Measurements from ENCODE around the gene CBX8.
A peak's percentile ranks its signal among the peaks of the same experiment; 100 is the strongest.

CBX8 gene

DNA sequence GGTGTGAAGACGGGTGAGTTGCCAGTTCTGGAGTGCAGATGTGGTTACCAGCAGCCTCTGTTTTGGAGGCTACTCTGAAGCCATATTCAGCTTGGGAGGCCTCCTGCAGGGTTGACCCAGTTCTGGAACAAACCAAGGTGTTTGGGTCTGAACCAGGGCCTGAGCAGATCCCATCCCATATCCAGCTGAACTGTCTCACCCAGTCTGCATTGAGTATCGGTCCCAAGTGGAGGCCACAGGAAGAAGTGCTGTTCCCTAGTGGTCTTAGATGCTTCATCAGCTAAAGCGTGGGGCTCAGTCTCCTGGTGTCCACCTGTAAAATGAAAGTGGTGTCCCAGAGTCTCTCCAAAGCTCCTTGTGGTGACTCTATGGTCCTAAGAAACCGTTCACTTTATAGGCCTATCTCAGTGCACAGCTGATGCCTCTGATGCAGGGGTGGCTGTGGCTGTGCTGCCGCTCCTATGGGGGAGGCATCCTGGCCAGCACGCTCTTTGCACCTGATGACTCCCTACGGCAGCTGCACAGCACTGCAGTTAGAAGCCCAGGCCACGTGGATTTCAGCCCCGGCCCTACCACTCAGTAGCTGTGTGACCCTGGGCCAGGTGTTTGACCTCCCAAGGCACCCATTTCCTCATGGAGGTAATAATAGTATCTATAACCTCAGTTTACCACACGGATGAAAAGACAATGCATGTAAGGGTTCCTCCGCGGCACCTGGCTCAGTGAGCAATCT lies 21.3 kb upstream of the CBX8 start:
- no peak overlapping the region for H3K4me3 ChIP-seq (replicated peaks; ENCODE audit: low read depth, low read length)
- no peak for DNase-seq (ENCODE audit: extremely low read depth, low read depth)
- TF ChIP-seq, protein P1, sequence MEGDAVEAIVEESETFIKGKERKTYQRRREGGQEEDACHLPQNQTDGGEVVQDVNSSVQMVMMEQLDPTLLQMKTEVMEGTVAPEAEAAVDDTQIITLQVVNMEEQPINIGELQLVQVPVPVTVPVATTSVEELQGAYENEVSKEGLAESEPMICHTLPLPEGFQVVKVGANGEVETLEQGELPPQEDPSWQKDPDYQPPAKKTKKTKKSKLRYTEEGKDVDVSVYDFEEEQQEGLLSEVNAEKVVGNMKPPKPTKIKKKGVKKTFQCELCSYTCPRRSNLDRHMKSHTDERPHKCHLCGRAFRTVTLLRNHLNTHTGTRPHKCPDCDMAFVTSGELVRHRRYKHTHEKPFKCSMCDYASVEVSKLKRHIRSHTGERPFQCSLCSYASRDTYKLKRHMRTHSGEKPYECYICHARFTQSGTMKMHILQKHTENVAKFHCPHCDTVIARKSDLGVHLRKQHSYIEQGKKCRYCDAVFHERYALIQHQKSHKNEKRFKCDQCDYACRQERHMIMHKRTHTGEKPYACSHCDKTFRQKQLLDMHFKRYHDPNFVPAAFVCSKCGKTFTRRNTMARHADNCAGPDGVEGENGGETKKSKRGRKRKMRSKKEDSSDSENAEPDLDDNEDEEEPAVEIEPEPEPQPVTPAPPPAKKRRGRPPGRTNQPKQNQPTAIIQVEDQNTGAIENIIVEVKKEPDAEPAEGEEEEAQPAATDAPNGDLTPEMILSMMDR (IDR thresholded peaks at IDR 0.05; ENCODE audit: low read depth, low read length, missing control alignments): no peak

DNA sequence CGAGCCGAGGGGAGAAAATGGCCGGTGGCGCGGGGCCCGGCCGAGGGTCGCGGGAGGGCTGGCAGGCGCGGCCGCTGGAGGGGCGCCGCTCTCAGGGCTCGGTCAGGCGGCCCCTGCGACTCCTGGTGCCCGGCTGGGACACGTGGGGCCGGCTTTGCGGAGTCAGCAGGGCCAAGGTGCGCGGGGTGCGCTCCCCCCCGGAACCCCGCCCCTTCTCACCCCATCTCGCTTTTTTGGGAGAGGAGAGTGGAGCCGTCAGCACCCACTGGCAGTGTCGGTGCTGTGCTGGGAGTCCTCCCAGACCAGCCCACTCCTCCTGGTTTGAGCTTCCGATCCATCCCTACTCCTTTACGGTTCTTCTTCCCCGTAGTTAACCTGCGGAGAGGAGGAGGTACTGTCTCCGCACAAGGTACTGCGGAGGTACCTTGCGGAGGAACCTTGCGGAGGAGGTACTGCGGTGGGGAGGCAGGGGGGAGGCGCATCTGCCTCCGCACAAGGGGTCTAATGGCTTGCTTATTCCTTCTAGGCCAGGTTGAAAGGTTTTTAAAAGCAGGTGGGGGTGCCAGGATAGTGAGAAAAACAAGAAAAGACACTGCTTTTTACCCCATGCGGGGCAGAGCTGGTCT lies 19.1 kb upstream of the CBX8 start:
- TF ChIP-seq, protein P1 (IDR thresholded peaks at IDR 0.05; ENCODE audit: low read depth, low read length, missing control alignments): no peak
- H3K4me3 ChIP-seq (replicated peaks; ENCODE audit: low read depth, low read length): no peak overlapping the region
- no peak for DNase-seq (ENCODE audit: extremely low read depth, low read depth)

DNA sequence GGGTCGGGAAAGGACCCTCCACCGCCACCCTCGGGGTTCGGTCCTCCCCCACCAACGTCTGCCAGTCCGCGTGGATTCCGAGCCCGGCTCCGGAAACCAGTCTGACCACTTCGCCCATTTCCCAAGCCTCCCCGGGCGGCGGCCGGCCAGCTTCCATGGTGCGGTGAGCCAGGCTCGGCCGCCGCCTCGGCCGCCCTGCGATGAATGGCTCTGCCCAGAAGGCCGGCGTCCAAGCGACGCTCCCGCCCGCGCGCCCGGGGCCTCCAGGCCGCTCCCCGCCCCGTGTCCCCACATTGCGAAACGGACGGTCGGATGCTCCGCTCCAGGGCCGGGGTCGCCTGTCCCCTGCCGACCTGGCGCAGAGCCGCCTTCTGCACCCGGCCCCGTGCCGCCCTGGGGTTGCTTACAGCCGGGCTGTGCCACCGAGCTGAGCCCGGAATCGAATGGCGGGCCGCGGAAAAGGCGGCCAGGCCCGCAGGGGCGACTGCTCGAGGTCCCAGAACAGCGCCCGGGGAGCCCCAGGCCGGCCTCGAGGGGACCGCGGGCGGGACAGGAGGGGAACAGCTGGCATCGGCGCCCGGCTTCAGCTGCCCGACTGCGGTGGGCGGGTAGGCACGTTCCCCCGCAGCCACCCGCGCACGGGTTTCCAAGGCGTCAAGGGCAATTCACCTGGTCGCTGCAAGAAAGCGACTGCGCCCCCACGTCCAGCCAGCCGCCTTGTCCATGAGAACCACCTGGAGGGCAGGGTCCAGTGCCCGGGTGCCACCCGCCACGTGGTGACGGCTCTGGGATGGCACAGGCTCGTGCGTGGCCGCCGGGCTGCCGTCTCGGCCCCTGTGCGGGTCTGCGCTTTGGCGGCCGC lies 18.3 kb upstream of the CBX8 start:
- no peak overlapping the region for H3K4me3 ChIP-seq (replicated peaks; ENCODE audit: low read depth, low read length)
- TF ChIP-seq, protein P1 (IDR thresholded peaks at IDR 0.05; ENCODE audit: low read depth, low read length, missing control alignments): no peak
- DNase-seq (ENCODE audit: extremely low read depth, low read depth): no peak

DNA sequence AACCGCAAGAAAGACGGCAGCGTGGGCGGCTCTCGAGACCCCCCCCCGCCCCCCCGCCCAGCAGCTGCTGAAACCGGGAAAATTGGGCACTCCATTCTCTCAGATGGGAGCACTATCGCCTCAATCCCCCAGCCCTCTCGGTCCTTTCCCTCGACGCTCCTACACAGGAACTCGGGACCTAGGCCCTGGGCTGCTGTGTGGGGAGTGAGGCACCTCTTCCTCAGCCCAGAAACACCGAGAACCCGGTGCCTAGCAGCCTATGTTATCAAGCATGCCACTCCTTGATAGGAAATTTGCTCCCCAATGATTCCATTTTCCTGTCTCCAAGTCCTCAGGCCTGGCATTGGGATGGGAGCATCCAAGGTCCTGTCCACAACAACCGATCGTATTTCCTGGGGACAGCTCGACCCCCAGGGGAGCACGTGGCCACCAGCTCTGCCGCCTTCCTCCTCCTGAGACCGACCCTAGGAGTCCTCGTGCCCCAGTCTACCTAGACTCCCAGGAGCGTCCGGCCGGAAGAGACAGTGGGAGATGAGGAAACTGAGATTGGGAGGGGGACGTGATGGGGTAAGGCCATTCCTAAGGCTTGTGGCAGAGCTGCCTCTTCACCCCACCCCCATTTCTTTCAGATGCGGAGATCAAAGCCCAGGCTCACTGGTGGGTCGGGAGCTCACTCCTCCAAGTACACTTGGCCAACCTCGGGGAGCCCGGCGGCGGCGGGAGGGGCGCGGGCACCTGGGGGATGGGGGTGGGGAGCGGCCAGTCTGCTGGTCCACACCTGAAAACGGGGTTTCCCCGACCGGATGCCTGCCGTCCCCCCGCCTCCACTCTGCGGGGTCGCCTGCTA lies 17.5 kb upstream of the CBX8 start:
- H3K4me3 ChIP-seq (replicated peaks; ENCODE audit: low read depth, low read length): no peak overlapping the region
- TF ChIP-seq, protein P1 (IDR thresholded peaks at IDR 0.05; ENCODE audit: low read depth, low read length, missing control alignments): no peak
- no peak for DNase-seq (ENCODE audit: extremely low read depth, low read depth)

DNA sequence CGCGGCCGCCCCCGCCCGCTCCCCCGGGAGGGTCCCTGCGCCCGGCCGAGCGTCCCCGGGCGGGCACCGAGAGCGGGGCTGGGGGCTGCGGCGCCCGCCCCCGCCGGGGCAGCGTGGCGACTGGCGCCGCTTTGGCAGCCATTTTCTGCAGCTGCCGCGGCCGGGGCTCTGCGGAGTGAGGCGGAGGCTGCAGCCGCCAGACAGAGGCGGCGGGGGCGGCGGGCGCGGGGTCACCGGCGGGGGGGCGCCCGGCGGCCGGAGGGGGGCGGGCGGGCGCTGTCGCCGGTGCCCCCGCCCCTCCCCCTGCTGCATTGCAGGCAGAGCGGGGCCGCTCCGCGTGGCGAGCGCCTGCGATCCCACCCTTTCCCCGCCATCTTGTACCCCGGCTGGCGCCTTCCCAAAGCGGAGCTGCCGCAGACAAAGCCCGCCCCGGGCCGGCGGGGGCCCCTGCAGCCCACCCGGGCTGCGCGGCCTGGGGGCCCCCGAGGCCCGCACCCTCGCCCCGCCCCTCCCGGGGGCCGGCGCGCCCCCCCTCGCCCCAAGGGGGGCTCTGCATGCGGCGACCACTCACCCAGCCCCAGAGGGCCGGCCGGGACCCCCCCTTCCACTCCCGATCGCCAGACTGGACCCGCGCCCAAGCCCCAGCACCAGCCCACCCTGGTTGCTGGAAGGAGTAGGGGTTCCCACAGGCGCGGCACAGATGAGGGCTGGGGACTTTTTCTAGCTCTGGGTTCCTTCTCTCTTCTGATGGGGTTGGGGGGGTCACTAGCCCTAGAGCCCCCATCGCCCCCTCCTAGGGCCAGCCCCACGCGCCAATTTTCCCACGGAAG lies 16.6 kb upstream of the CBX8 start:
- H3K4me3 ChIP-seq (replicated peaks; ENCODE audit: low read depth, low read length): 0 out of 2 replicates have a peak overlapping the region, but pooled peaks have one; percentile 9
- TF ChIP-seq, protein P1 (IDR thresholded peaks at IDR 0.05; ENCODE audit: low read depth, low read length, missing control alignments): no peak
- no peak for DNase-seq (ENCODE audit: extremely low read depth, low read depth)

All from HFF-Myc (cell line).